Activated CD4-positive, alpha-beta memory T cell treated with anti-CD3 and anti-CD28 coated beads for 36 hours (primary cell): ENCODE results near the gene ERMARD. TPM values are rescaled to one million over a fixed set of nuclear protein-coding genes. Genes with fewer than 3 reads are reported as not detected.
A peak's percentile ranks its signal among the peaks of the same experiment; 100 is the strongest.
"Not testable (repeated sequence)": the region's sequence is repeated elsewhere in the genome, so short reads cannot be mapped to it uniquely, and the experiment has no call there.

Source experiments
- CTCF ChIA-PET: fragments of 350-600 bp; sonication (Branson Sonifier 250); formaldehyde crosslinking; loops from one replicate; lab custom pipeline; 2021; ENCODE audit warnings: antibody characterized with exemption, inconsistent platforms; lab: Charles Lee
- POLR2A ChIA-PET: fragments of 350-600 bp; sonication (Branson Sonifier 250); formaldehyde crosslinking; loops from one replicate; lab custom pipeline; 2021; ENCODE audit warnings: antibody characterized with exemption; lab: Charles Lee
- DNase-seq: peaks from one replicate; pipeline ENCODE4 v3.0.0-alpha.2; 2020
- H3K27ac Mint-ChIP-seq: one replicate; pipeline ENCODE4 v1.8.0; 2021; ENCODE audit warnings: mixed read lengths
- H3K27me3 Mint-ChIP-seq: one replicate; pipeline ENCODE4 v1.8.0; 2021; ENCODE audit warnings: mixed read lengths
- H3K36me3 Mint-ChIP-seq: one replicate; pipeline ENCODE4 v1.8.0; 2021; ENCODE audit warnings: mixed read lengths
- H3K4me1 Mint-ChIP-seq: one replicate; pipeline ENCODE4 v1.8.0; 2021; ENCODE audit warnings: low read depth, mixed read lengths
- H3K4me3 Mint-ChIP-seq: one replicate; pipeline ENCODE4 v1.8.0; 2021; ENCODE audit warnings: mild to moderate bottlenecking, mixed read lengths
- H3K9me3 Mint-ChIP-seq: one replicate; pipeline ENCODE4 v1.8.0; 2021; ENCODE audit warnings: mixed read lengths
- intact Hi-C: fragments of 100-400 bp; cut with micrococcal nuclease; formaldehyde crosslinking; loops from one replicate; pipeline ENCODE4 v1.15.1; 2023
- total RNA-seq, 2 experiments: library from RNA; stranded (reverse); gene quantifications; one replicate each; pipeline ENCODE4 v1.2.3, GENCODE V29; 2021

ERMARD gene
- total RNA-seq, 2 experiments from 2014 or later = 23.9 to 24.6 TPM

- no peaks in the 10 kb centered on the region for H3K36me3 Mint-ChIP-seq
- no peaks in the 10 kb centered on the region for H3K4me1 Mint-ChIP-seq
- intact Hi-C loops = no loop called here
- POLR2A ChIA-PET = no interaction called here
- no peak overlapping the region for H3K4me3 Mint-ChIP-seq
- peaks cover 7% of the 10 kb centered on the region for H3K27me3 Mint-ChIP-seq
- no peaks in the 10 kb centered on the region for H3K9me3 Mint-ChIP-seq
- no peak overlapping the region for H3K27ac Mint-ChIP-seq
- DNase-seq = no peak
- CTCF ChIA-PET = no interaction called here
Observed at GRCh38 chr6:169738976-169739529, 12.4 kb upstream of the ERMARD start.

- H3K9me3 Mint-ChIP-seq = peaks cover 7% of the 10 kb centered on the region
- H3K27ac Mint-ChIP-seq = no peak overlapping the region
- intact Hi-C loops = no loop called here
- H3K27me3 Mint-ChIP-seq = peaks cover 5% of the 10 kb centered on the region
- POLR2A ChIA-PET = interaction anchor here (1.0 to 2.0 kb wide), 2 partner anchors 9 to 39 kb away, joined by 3 to 5 read pairs; partner anchors contain the start of gene C6orf120
- H3K36me3 Mint-ChIP-seq = no peaks in the 10 kb centered on the region
- CTCF ChIA-PET = interaction anchor here (0.6 kb wide), 1 partner anchor 617 kb away, joined by 3 read pairs; no protein-coding TSS in a partner anchor
- no peak overlapping the region for H3K4me3 Mint-ChIP-seq
- no peak for DNase-seq
- no peaks in the 10 kb centered on the region for H3K4me1 Mint-ChIP-seq
Observed at GRCh38 chr6:169741344-169741743, 10.1 kb upstream of the ERMARD start.

GRCh38 chr6:169745405-169745804 lies 6.0 kb upstream of the ERMARD start:
- no peak for DNase-seq
- no peak overlapping the region for H3K27ac Mint-ChIP-seq
- intact Hi-C loops = no loop called here
- ChIA-PET CTCF (no interaction called here), POLR2A (no interaction called here)
- H3K36me3 Mint-ChIP-seq = peaks cover 20% of the 10 kb centered on the region
- H3K27me3 Mint-ChIP-seq = no peaks in the 10 kb centered on the region
- H3K4me3 Mint-ChIP-seq = no peak overlapping the region
- peaks cover 12% of the 10 kb centered on the region for H3K9me3 Mint-ChIP-seq
- peaks cover 12% of the 10 kb centered on the region for H3K4me1 Mint-ChIP-seq

GRCh38 chr6:169746556-169746955 lies 4.9 kb upstream of the ERMARD start:
- Mint-ChIP-seq H3K27me3 (no peaks in the 10 kb centered on the region), H3K9me3 (peaks cover 12% of the 10 kb centered on the region), H3K36me3 (peaks cover 26% of the 10 kb centered on the region), H3K4me3 (no peak overlapping the region), H3K4me1 (peaks cover 12% of the 10 kb centered on the region), H3K27ac (no peak overlapping the region)
- POLR2A ChIA-PET = no interaction called here
- intact Hi-C loops = no loop called here
- CTCF ChIA-PET = no interaction called here
- no peak for DNase-seq

GRCh38 chr6:169752074-169752623 lies 727 bp downstream of the ERMARD start:
- H3K4me1 Mint-ChIP-seq = peaks cover 29% of the 10 kb centered on the region
- POLR2A ChIA-PET = interaction anchor here (0.7 to 4.1 kb wide), 9 partner anchors 21 to 801 kb away, joined by 3 to 34 read pairs (median 6); partner anchors contain the start of genes C6orf120, PHF10, PSMB1 and TBP
- CTCF ChIA-PET = interaction anchor here (1.0 to 1.3 kb wide), 3 partner anchors 38 to 832 kb away, joined by 3 to 7 read pairs (median 4); partner anchors contain the start of genes PDCD2 and TBP
- intact Hi-C loops = no loop called here
- H3K27ac Mint-ChIP-seq = peak overlapping the region; percentile 98
- no peaks in the 10 kb centered on the region for H3K27me3 Mint-ChIP-seq
- peaks cover 3% of the 10 kb centered on the region for H3K9me3 Mint-ChIP-seq
- H3K36me3 Mint-ChIP-seq = peaks cover 29% of the 10 kb centered on the region
- DNase-seq = peak; percentile 26
- peak overlapping the region; percentile 95 for H3K4me3 Mint-ChIP-seq

- peaks cover 34% of the 10 kb centered on the region for H3K36me3 Mint-ChIP-seq
- no peak for DNase-seq
- no peak overlapping the region for H3K27ac Mint-ChIP-seq
- no peaks in the 10 kb centered on the region for H3K27me3 Mint-ChIP-seq
- H3K4me1 Mint-ChIP-seq = peaks cover 20% of the 10 kb centered on the region
- intact Hi-C loops = no loop called here
- ChIA-PET POLR2A (interaction anchor here (1.1 kb wide), 1 partner anchor 53 kb away, joined by 3 read pairs; the partner anchor contains the start of genes C6orf120 and WDR27), CTCF (interaction anchor here (0.7 to 1.4 kb wide), 2 partner anchors 9 to 826 kb away, joined by 3 to 4 read pairs; no protein-coding TSS in a partner anchor)
- no peaks in the 10 kb centered on the region for H3K9me3 Mint-ChIP-seq
- no peak overlapping the region for H3K4me3 Mint-ChIP-seq
Observed at GRCh38 chr6:169755162-169755561, 3.7 kb downstream of the ERMARD start.

- no peak overlapping the region for H3K27ac Mint-ChIP-seq
- H3K4me3 Mint-ChIP-seq = no peak overlapping the region
- DNase-seq = no peak
- CTCF ChIA-PET = interaction anchor here (0.6 to 1.9 kb wide), 2 partner anchors 27 to 56 kb away, joined by 3 to 5 read pairs; no protein-coding TSS in a partner anchor
- H3K36me3 Mint-ChIP-seq = peaks cover 57% of the 10 kb centered on the region
- no peaks in the 10 kb centered on the region for H3K4me1 Mint-ChIP-seq
- no peaks in the 10 kb centered on the region for H3K9me3 Mint-ChIP-seq
- POLR2A ChIA-PET = no interaction called here
- no peaks in the 10 kb centered on the region for H3K27me3 Mint-ChIP-seq
- intact Hi-C loops = no loop called here
Observed at GRCh38 chr6:169763308-169763707, 11.9 kb downstream of the ERMARD start.

- H3K36me3 Mint-ChIP-seq = peaks cover 54% of the 10 kb centered on the region
- no peaks in the 10 kb centered on the region for H3K9me3 Mint-ChIP-seq
- ChIA-PET CTCF (interaction anchor here (0.6 to 1.9 kb wide), 3 partner anchors 9 to 57 kb away, joined by 3 to 5 read pairs (median 3); no protein-coding TSS in a partner anchor), POLR2A (no interaction called here)
- intact Hi-C loops = no loop called here
- H3K27ac Mint-ChIP-seq = no peak overlapping the region
- no peak overlapping the region for H3K4me3 Mint-ChIP-seq
- DNase-seq = no peak
- no peaks in the 10 kb centered on the region for H3K27me3 Mint-ChIP-seq
- no peaks in the 10 kb centered on the region for H3K4me1 Mint-ChIP-seq
Observed at GRCh38 chr6:169763881-169764280, 12.5 kb downstream of the ERMARD start.

GRCh38 chr6:169765789-169766188 lies 14.4 kb downstream of the ERMARD start:
- H3K9me3 Mint-ChIP-seq, DNase-seq, POLR2A ChIA-PET, intact Hi-C loops, H3K27ac Mint-ChIP-seq, H3K4me1 Mint-ChIP-seq, H3K4me3 Mint-ChIP-seq, H3K27me3 Mint-ChIP-seq: not testable (repeated sequence)
- H3K36me3 Mint-ChIP-seq = peaks cover 45% of the 10 kb centered on the region
- CTCF ChIA-PET = interaction anchor here (1.1 kb wide), 1 partner anchor 12 kb away, joined by 3 read pairs; no protein-coding TSS in a partner anchor

- Mint-ChIP-seq H3K27me3 (no peaks in the 10 kb centered on the region), H3K4me3 (no peak overlapping the region), H3K4me1 (no peaks in the 10 kb centered on the region), H3K27ac (no peak overlapping the region), H3K9me3 (no peaks in the 10 kb centered on the region), H3K36me3 (peaks cover 44% of the 10 kb centered on the region)
- ChIA-PET CTCF (interaction anchor here (1.1 kb wide), 1 partner anchor 13 kb away, joined by 3 read pairs; no protein-coding TSS in a partner anchor), POLR2A (no interaction called here)
- no peak for DNase-seq
- intact Hi-C loops = no loop called here
Observed at GRCh38 chr6:169766232-169766631, 14.8 kb downstream of the ERMARD start.

- ChIA-PET POLR2A (no interaction called here), CTCF (interaction anchor here (0.9 to 1.1 kb wide), 2 partner anchors 14 to 23 kb away, joined by 3 read pairs; no protein-coding TSS in a partner anchor)
- intact Hi-C loops = no loop called here
- no peaks in the 10 kb centered on the region for H3K27me3 Mint-ChIP-seq
- no peaks in the 10 kb centered on the region for H3K4me1 Mint-ChIP-seq
- H3K36me3 Mint-ChIP-seq = peaks cover 45% of the 10 kb centered on the region
- no peak overlapping the region for H3K27ac Mint-ChIP-seq
- no peaks in the 10 kb centered on the region for H3K9me3 Mint-ChIP-seq
- no peak for DNase-seq
- H3K4me3 Mint-ChIP-seq = no peak overlapping the region
Observed at GRCh38 chr6:169766921-169767736, 15.7 kb downstream of the ERMARD start.

- ChIA-PET CTCF (no interaction called here), POLR2A (interaction anchor here (1.7 kb wide), 1 partner anchor 22 kb away, joined by 4 read pairs; no protein-coding TSS in a partner anchor)
Observed at GRCh38 chr6:169774347-169774746, 22.9 kb downstream of the ERMARD start.

More at GRCh38 chr6:169774347-169774746, 22.9 kb downstream of the ERMARD start:
- Mint-ChIP-seq H3K4me1 (no peaks in the 10 kb centered on the region), H3K27ac (no peak overlapping the region), H3K36me3 (peaks cover 23% of the 10 kb centered on the region), H3K9me3 (no peaks in the 10 kb centered on the region), H3K4me3 (no peak overlapping the region), H3K27me3 (no peaks in the 10 kb centered on the region)
- DNase-seq = no peak
- intact Hi-C loops = no loop called here
